Right ventricle myocardium inferior (tissue), 1 donor: ENCODE data around the gene ORMDL3. TPM values are rescaled to one million over a fixed set of nuclear protein-coding genes. Genes with fewer than 3 reads are reported as not detected.

ENCODE experiments used
- ATAC-seq: fragments of 200-7000 bp; cut with Tn5 transposase; one replicate; pipeline ENCODE4 v1.9.1; 2020; ENCODE audit warnings: mild to moderate bottlenecking, moderate library complexity
- DNase-seq: peaks from one replicate; pipeline ENCODE4 v3.0.0; 2021; ENCODE audit errors: missing footprints
- intact Hi-C: fragments of 100-400 bp; cut with DNase I; formaldehyde crosslinking; loops from one replicate; pipeline ENCODE4 v1.11.0; 2022
- long read RNA-seq: library from polyadenylated mRNA; unstranded; transcript quantifications from one replicate; pipeline ENCODE4 v2.0.0, GENCODE V29; 2021
- total RNA-seq: library from RNA; stranded (reverse); fragmentation: NEBNext Ultra II Directional; extraction: Animal tissue kit (Norgen Biotek cat#: 25700); gene quantifications from one replicate; pipeline ENCODE4 v1.2.1, GENCODE V29; 2021
- donor health status: DM: no; HTN: yes; CAD: no; lungs with severe emphysema.

ORMDL3 gene, protein sequence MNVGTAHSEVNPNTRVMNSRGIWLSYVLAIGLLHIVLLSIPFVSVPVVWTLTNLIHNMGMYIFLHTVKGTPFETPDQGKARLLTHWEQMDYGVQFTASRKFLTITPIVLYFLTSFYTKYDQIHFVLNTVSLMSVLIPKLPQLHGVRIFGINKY
- 34.7 TPM for total RNA-seq
- long read RNA-seq, partial matches to known transcripts: 2 of 5 reads
- long read RNA-seq, other reads (novel, unspliced or antisense): 0 of 5 reads

DNA sequence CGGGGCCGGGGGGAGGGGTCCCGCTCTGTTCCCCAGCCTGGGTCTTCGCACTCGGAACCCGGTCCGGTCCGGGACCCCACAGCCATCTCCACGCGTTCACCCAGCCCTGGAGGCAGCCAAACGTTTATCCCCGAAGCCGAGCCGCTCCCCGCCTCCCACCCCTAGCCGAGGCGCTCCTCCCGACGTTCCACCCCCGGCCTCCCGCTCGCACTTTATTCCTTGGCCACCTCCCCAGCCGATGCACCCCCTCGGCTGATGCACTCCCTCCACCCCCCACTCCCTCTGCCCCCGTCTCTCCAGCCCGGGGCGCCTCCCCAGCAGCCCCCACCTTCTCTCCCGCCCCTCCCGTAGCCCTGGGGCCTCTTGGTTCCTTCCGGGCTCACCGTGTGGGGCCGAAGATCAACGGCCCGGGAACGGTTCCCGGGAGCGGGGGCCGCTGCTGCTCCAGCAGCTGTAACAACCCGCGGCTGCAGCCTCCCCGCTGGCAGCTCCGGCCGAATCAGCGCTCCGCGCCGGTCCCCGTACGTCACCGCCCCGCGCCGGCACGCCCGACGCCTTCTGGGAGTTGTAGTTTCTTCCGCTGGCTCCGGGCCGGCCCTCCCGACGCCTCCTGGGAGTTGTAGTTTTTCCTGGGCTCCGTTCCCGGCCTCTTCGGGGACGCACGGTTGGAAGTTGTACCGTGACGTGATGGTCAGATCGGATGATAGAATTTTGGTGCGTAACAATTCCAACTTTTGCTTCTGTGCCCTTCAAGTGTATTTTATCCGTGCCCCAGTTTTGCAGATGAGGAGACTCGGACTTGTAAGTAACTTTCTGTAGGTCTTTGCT lies at the start of gene ORMDL3, which contains the start of gene LRRC3C:
TSS of gene ORMDL3 (minus strand) at position 501 of the 828 bp plus-strand sequence. CDS start 3,398 bp downstream, outside the sequence.
TSS of gene LRRC3C (plus strand) at position 632 of the 828 bp plus-strand sequence. CDS start 13,792 bp downstream, outside the sequence.
- ATAC-seq (peak; percentile 92), DNase-seq (peak; percentile 96)
- intact Hi-C loops: no loop called here

- DNase-seq: no peak
- intact Hi-C loops: no loop called here
- no peak for ATAC-seq
These were observed 48.4 kb upstream of the ORMDL3 start for GRCh38 chr17:39975801-39976200.

GRCh38 chr17:39974433-39974832 lies 47.0 kb upstream of the ORMDL3 start:
- DNase-seq: no peak
- ATAC-seq: no peak
- intact Hi-C loops: no loop called here

DNA sequence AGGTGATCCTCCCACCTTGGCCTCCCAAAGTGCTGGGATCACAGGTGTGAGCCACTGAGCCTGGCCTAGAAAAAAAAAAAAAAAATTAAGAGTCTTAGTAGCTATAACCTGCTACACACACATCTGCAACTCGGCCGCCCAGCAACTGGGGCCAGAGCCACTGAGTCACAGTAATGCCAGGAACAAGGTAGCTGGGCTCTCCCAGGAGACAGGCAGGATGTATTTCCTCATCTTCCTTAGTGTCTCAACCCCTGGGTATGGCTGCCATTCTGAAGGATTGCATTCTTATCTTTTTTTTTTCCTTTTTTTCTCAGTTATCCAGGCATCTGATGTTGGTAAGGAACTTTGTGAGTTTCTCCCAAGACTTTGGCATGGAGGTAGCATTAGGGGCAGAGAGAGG lies 46.1 kb upstream of the ORMDL3 start:
- DNase-seq: no peak
- intact Hi-C loops: no loop called here
- ATAC-seq: no peak

DNA sequence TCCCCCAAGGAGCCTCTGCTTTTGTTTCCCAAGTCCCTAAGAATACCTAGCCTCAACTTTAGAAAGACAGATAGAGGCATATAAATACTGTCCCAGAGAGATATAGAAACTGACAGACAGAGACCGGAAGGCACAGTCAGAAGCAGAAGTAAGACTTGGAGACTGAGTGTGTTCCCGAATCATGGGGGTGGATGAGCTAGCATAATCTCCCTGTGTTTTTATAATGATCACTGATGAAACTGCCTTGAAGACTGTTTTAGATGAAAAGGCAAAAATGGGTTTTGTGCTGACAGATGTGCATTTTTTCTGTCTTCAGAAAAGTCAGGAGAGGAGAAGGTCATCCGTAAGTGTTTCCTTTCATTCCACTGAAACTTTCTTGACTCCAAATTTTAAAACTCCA lies 44.9 kb upstream of the ORMDL3 start:
- ATAC-seq (no peak), DNase-seq (no peak)
- intact Hi-C loops: no loop called here

DNA sequence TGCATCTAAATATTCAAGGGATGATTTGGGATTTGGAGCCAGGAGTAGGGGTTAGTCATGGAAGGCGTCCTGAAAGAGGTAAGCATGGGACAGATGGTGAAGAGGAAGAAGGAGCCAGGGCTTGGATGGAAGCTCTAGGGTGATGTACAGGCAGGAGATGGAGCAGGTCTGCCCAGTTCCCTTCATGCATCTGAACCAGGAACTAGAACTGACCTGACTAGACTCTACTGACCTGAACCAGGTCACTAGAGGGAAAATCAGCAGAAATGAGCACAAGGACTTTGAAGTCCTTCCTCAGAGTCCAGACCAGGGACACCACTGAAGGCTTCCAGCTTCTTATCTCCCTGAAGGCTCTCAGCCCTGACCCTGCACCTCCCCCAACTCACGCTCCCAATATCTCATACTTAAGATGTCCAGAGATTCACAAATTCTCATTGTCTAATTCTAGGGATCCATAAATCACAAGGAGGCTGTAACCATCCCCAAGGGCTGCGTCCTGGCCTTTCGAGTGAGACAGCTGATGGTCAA lies 43.7 kb upstream of the ORMDL3 start:
- DNase-seq (no peak), ATAC-seq (no peak)
- intact Hi-C loops: no loop called here

GRCh38 chr17:39970157-39970692 lies 42.8 kb upstream of the ORMDL3 start:
- no peak for ATAC-seq
- no peak for DNase-seq
- intact Hi-C loops: no loop called here

GRCh38 chr17:39969375-39969774 lies 42.0 kb upstream of the ORMDL3 start:
- intact Hi-C loops: no loop called here
- DNase-seq: no peak
- no peak for ATAC-seq

DNA sequence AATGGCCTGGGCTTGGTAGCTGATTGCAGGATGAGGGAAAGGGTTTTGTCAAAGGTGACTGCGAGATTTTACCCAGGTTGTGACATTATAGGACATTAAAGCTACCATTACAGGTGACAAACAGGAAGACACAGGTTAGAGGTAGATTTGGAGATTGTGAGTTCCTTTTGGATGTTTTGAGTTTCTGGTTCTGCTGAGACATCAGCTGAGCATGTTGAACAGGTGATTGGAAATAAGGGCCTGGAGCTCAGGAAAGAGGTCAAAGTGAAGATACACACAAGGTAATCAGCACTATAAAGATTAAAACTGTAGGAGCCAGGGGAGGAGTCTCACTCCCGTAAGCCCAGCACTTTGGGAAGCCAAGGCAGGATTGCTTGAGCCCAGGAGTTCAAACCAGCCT lies 41.4 kb upstream of the ORMDL3 start:
- DNase-seq (no peak), ATAC-seq (no peak)
- intact Hi-C loops: no loop called here

DNA sequence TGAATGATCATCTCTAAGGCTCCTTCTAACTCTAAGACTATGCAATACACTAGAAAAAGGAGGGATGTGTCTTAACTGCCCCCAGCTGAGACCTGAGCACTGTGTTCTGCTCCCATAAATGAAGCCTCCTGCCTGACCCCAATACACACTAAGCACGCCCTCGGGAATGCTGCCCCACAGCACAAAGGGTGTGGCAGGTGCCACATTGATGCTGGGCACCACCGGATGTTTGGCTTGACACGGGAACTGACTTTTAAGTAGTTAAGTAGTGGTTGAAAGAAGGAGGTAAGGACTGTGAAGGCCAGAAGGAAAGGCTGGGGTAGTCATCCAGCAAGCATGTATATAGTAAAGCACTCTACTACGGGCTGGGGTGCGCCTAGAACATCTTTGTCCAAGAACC lies 39.4 kb upstream of the ORMDL3 start:
- DNase-seq: no peak
- ATAC-seq: no peak
- intact Hi-C loops: no loop called here

DNA sequence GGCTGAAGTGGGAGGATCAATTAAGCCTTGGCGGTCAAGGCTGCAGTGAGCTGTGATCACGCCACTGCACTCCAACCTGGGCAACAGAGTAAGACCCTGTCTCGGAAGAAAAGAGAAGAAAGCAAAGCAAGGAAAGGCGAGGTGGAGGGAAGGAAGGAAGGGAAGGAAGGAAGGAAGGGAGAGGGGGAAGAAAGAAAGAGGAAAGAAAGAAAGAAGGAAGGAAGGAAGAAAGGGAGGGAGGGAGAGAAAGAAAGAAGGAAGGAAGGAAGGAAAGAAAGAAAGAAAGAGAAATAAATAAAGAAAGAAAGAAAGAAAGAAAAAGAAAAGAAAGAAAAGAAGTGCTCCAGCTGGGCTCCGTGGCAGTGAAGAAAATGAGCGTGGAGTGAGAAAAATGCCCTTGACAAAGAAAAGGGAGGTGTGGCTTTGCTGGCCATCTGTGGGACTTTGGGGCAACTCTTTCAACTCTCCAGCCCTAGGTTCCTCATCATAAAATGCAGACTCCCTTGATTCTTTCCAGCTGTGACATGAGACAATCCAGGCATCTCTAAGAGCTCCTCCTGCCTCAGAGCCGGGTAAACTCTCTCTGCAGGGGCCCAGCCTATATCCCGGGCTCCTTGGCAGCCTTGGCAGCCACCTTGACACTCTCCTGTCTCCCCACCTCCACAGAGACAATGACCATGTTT lies 37.8 kb upstream of the ORMDL3 start:
- intact Hi-C loops: no loop called here
- ATAC-seq (no peak), DNase-seq (no peak)

DNA sequence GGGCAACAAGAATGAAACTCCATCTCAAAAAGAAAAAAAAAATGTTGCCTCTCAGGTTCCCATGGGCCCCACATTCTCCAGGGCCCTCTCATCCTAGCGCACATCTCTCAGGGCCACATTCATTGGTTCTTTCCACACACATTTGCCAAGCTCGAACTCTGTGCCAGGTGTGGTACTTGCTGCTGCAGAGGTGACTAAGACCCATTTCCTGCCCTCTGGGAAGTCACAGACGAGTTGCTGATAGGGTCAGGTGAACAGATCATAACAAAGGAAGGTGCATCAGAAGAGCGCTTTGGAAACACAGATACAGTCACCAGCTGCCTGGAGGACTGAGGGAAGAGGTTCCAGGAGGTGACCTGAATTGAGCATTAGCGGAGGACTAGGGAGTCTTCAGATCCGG lies 36.4 kb upstream of the ORMDL3 start:
- ATAC-seq (no peak), DNase-seq (no peak)
- intact Hi-C loops: no loop called here

GRCh38 chr17:39962642-39963220 lies 35.3 kb upstream of the ORMDL3 start, which contains the start of gene GSDMA:
Gene GSDMA, plus strand, starts transcription at chr17:39963004. Its CDS starts 2,684 bp downstream, at chr17:39965688.
- intact Hi-C loops: no loop called here
- ATAC-seq (no peak), DNase-seq (no peak)

GRCh38 chr17:39960524-39961041 lies 33.2 kb upstream of the ORMDL3 start:
- ATAC-seq (no peak), DNase-seq (no peak)
- intact Hi-C loops: no loop called here

DNA sequence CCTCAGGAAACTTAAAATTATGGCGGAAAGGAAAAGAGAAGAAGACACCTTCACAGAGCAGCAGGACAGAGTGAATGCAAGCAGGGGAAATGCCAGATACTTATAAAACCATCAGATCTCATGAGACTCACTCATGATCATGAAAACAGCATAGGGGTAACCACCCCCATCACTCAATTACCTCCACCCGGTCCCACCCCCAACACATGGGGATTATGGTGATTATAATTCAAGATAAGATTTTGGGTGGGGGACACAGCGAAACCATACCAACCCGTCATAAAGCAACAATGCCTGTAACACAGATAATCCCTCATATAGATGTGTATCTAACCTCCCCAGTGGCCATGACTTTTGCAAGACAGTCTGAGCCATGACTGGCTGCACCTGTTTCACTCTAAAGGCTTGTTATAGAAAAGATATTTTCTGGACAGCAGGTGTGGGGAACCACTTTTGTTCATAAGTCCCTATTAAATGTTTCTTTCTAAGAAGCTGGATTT lies 28.4 kb upstream of the ORMDL3 start:
- intact Hi-C loops: loop anchor here (10.0 kb wide), 1 partner anchor 201 kb away; no protein-coding TSS in a partner anchor

GRCh38 chr17:39954876-39955275 lies 27.5 kb upstream of the ORMDL3 start:
- no peak for ATAC-seq
- intact Hi-C loops: loop anchor here (10.0 kb wide), 1 partner anchor 200 kb away; no protein-coding TSS in a partner anchor

More for the DNA sequence above, 28.4 kb upstream of the ORMDL3 start:
- ATAC-seq (no peak), DNase-seq (no peak)

GRCh38 chr17:39953471-39953888 lies 26.1 kb upstream of the ORMDL3 start:
- DNase-seq (no peak), ATAC-seq (no peak)
- intact Hi-C loops: loop anchor here (10.0 kb wide), 1 partner anchor 199 kb away; no protein-coding TSS in a partner anchor

More at GRCh38 chr17:39954876-39955275, 27.5 kb upstream of the ORMDL3 start:
- DNase-seq: no peak
